Ovary (tissue), 3 donors: ENCODE measurements around the gene PEPD.

ENCODE experiments used
- EP300 ChIP-seq: sonication (generic); formaldehyde crosslinking; IDR thresholded peaks from one replicate; pipeline ENCODE4 v1.6.1; 2017; ENCODE audit warnings: antibody characterized with exemption
- POLR2A ChIP-seq: fragments of 450-650 bp; IDR thresholded peaks from one replicate; pipeline ENCODE4 v1.6.1; 2017; ENCODE audit warnings: antibody characterized with exemption, mild to moderate bottlenecking, moderate library complexity
- TF ChIP-seq, protein P1 (sequence below), 3 donors: fragments of 450-650 bp in 2 of 3; fragments of 200-600 bp in 1 of 3; IDR thresholded peaks; one replicate each; pipeline versions ENCODE4 v1.5.1 to v1.8.0; 2016 to 2022; ENCODE audit warnings: antibody characterized with exemption in 3 of 3, mild to moderate bottlenecking in 1 of 3
- donor health status: DM: no; HTN: no; CAD: no.

GRCh38 chr19:33393286-33394005 lies 128.1 kb downstream of the PEPD start:
- TF ChIP-seq, protein P1, sequence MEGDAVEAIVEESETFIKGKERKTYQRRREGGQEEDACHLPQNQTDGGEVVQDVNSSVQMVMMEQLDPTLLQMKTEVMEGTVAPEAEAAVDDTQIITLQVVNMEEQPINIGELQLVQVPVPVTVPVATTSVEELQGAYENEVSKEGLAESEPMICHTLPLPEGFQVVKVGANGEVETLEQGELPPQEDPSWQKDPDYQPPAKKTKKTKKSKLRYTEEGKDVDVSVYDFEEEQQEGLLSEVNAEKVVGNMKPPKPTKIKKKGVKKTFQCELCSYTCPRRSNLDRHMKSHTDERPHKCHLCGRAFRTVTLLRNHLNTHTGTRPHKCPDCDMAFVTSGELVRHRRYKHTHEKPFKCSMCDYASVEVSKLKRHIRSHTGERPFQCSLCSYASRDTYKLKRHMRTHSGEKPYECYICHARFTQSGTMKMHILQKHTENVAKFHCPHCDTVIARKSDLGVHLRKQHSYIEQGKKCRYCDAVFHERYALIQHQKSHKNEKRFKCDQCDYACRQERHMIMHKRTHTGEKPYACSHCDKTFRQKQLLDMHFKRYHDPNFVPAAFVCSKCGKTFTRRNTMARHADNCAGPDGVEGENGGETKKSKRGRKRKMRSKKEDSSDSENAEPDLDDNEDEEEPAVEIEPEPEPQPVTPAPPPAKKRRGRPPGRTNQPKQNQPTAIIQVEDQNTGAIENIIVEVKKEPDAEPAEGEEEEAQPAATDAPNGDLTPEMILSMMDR (IDR thresholded peaks at IDR 0.05): no peak
- TF ChIP-seq EP300 (no peak), POLR2A (no peak)
